ENCODE measurements around the gene CCNF.

DNA sequence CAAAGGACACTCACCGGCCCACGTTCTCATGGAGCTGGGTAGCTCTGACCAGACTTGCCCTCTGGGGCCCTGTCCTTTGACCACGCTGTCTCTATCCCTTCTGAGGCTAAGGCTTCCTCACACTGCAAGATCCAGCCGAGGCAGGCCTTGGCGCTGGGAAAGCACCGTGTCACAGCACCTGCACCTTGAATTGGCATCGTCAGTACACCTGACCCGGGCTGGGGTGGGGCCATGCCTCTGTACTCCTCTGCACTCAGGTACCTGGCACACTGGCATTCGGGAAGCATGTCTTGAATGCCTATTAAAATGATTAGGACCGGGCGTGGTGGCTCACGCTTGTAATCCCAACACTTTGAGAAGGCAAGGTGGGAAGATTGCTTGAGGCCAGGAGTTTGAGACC, 51.7 kb downstream of the CCNF start:
- TF ChIP-seq, protein P1, sequence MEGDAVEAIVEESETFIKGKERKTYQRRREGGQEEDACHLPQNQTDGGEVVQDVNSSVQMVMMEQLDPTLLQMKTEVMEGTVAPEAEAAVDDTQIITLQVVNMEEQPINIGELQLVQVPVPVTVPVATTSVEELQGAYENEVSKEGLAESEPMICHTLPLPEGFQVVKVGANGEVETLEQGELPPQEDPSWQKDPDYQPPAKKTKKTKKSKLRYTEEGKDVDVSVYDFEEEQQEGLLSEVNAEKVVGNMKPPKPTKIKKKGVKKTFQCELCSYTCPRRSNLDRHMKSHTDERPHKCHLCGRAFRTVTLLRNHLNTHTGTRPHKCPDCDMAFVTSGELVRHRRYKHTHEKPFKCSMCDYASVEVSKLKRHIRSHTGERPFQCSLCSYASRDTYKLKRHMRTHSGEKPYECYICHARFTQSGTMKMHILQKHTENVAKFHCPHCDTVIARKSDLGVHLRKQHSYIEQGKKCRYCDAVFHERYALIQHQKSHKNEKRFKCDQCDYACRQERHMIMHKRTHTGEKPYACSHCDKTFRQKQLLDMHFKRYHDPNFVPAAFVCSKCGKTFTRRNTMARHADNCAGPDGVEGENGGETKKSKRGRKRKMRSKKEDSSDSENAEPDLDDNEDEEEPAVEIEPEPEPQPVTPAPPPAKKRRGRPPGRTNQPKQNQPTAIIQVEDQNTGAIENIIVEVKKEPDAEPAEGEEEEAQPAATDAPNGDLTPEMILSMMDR (IDR thresholded peaks at IDR 0.05) = no peak
- TF ChIP-seq POLR2A (IDR thresholded peaks at IDR 0.05) = no peak
